PFSK-1 (cell line): ENCODE results near the gene DNAAF9.

ENCODE experiments used
- POLR2AphosphoS5 ChIP-seq: IDR thresholded peaks from 2 replicates; pipeline ENCODE4 v1.6.1; 2012; ENCODE audit warnings: low read depth, mild to moderate bottlenecking, control low read depth, low read length, moderate library complexity
- REST ChIP-seq, 2 experiments: IDR thresholded peaks; 2 replicates each; pipeline versions ENCODE4 v1.6.1 to v1.8.0; 2011 to 2012; ENCODE audit warnings: low read depth in 2 of 2, low read length in 2 of 2, control low read depth in 1 of 2, inconsistent platforms in 1 of 2, mild to moderate bottlenecking in 1 of 2, moderate library complexity in 1 of 2; ENCODE audit not compliant: insufficient read depth in 1 of 2
- TAF1 ChIP-seq: IDR thresholded peaks from 2 replicates; pipeline ENCODE4 v1.6.1; 2012; ENCODE audit warnings: low read length, control low read depth, borderline replicate concordance; ENCODE audit not compliant: insufficient read depth

GRCh38 chr20:3400260-3401155 is 7.0 kb downstream of the DNAAF9 start:
- TF ChIP-seq TAF1 (no peak), REST (IDR thresholded peaks at IDR 0.05; ENCODE audit: insufficient read depth in 1 of 2, low read depth in 2 of 2, low read length in 2 of 2) (no peak), POLR2AphosphoS5 (no peak)
